ENCODE measurements around the gene TMEM191C. TPM values are rescaled to one million over a fixed set of nuclear protein-coding genes. Genes with fewer than 3 reads are reported as not detected.
"Not testable (repeated sequence)": the region's sequence is repeated elsewhere in the genome, so short reads cannot be mapped to it uniquely, and the experiment has no call there.

TMEM191C gene
- total RNA-seq, 1 experiment from 2014 or later, result 1.2 TPM

GRCh38 chr22:21512022-21512421 is 44.8 kb downstream of the TMEM191C start:
- H3K4me1 ChIP-seq (ENCODE audit: low read length); H3K79me2 ChIP-seq (ENCODE audit: low read length); H3K9me2 ChIP-seq (replicated peaks; ENCODE audit: insufficient read depth, low read length); H3K9ac ChIP-seq (ENCODE audit: low read length); H3K36me3 ChIP-seq (ENCODE audit: insufficient read depth, low read length); H3K27me3 ChIP-seq (ENCODE audit: low read length); H3K27ac ChIP-seq (ENCODE audit: low read length); H3K4me3 ChIP-seq (ENCODE audit: low read length); H4K20me1 ChIP-seq (ENCODE audit: insufficient read depth, low read depth, low read length); H2AFZ ChIP-seq (ENCODE audit: low read length); H3K4me2 ChIP-seq (ENCODE audit: low read depth, low read length, poor library complexity, severe bottlenecking); H3K9me3 ChIP-seq (ENCODE audit: low read length); DNase-seq: not testable (repeated sequence)

- not testable (repeated sequence) for H3K9me3 ChIP-seq (ENCODE audit: low read length); DNase-seq; H3K4me2 ChIP-seq (ENCODE audit: low read depth, low read length, poor library complexity, severe bottlenecking); H3K36me3 ChIP-seq (ENCODE audit: insufficient read depth, low read length); H3K9ac ChIP-seq (ENCODE audit: low read length); H3K4me3 ChIP-seq (ENCODE audit: low read length); H3K4me1 ChIP-seq (ENCODE audit: low read length); H4K20me1 ChIP-seq (ENCODE audit: insufficient read depth, low read depth, low read length); H2AFZ ChIP-seq (ENCODE audit: low read length); H3K27me3 ChIP-seq (ENCODE audit: low read length); H3K79me2 ChIP-seq (ENCODE audit: low read length); H3K9me2 ChIP-seq (replicated peaks; ENCODE audit: insufficient read depth, low read length); H3K27ac ChIP-seq (ENCODE audit: low read length)
Observed at GRCh38 chr22:21514117-21514516, 46.9 kb downstream of the TMEM191C start.

GRCh38 chr22:21515234-21515633 is 48.0 kb downstream of the TMEM191C start:
- H3K4me1 ChIP-seq (ENCODE audit: low read length); H2AFZ ChIP-seq (ENCODE audit: low read length); H3K4me3 ChIP-seq (ENCODE audit: low read length); H3K9ac ChIP-seq (ENCODE audit: low read length); H3K9me3 ChIP-seq (ENCODE audit: low read length); H3K4me2 ChIP-seq (ENCODE audit: low read depth, low read length, poor library complexity, severe bottlenecking); H4K20me1 ChIP-seq (ENCODE audit: insufficient read depth, low read depth, low read length); DNase-seq; H3K9me2 ChIP-seq (replicated peaks; ENCODE audit: insufficient read depth, low read length); H3K79me2 ChIP-seq (ENCODE audit: low read length); H3K27me3 ChIP-seq (ENCODE audit: low read length); H3K36me3 ChIP-seq (ENCODE audit: insufficient read depth, low read length); H3K27ac ChIP-seq (ENCODE audit: low read length): not testable (repeated sequence)

DNA sequence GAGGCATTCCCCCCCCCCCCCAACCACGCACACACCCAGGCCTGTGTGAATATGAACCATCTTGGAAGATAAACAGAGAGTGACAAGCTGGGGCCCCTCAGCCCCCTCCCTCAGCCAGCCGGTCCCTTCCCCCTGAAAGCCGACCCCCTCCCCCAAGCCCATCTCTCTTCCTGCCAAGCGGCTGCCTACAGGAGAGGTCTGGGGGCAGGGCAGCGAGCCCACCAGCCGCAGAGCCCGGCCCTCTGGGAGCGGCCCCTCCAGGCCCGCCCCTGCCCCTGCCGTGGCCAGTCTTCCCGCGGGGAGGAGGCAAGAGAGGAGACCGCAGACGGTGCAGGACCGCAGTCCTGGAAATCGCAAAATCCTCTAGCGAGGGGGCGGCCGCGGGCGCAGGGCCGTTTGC is 49.3 kb downstream of the TMEM191C start:
- not testable (repeated sequence) for DNase-seq; H2AFZ ChIP-seq (ENCODE audit: low read length); H4K20me1 ChIP-seq (ENCODE audit: insufficient read depth, low read depth, low read length); H3K79me2 ChIP-seq (ENCODE audit: low read length); H3K9me3 ChIP-seq (ENCODE audit: low read length); H3K36me3 ChIP-seq (ENCODE audit: insufficient read depth, low read length); H3K4me3 ChIP-seq (ENCODE audit: low read length); H3K9ac ChIP-seq (ENCODE audit: low read length); H3K9me2 ChIP-seq (replicated peaks; ENCODE audit: insufficient read depth, low read length); H3K27ac ChIP-seq (ENCODE audit: low read length); H3K27me3 ChIP-seq (ENCODE audit: low read length); H3K4me1 ChIP-seq (ENCODE audit: low read length); H3K4me2 ChIP-seq (ENCODE audit: low read depth, low read length, poor library complexity, severe bottlenecking)

GRCh38 chr22:21516970-21517764 is 50.0 kb downstream of the TMEM191C start:
- H4K20me1 ChIP-seq (ENCODE audit: insufficient read depth, low read depth, low read length); H3K9me2 ChIP-seq (replicated peaks; ENCODE audit: insufficient read depth, low read length); H3K79me2 ChIP-seq (ENCODE audit: low read length); H3K27ac ChIP-seq (ENCODE audit: low read length); H3K4me2 ChIP-seq (ENCODE audit: low read depth, low read length, poor library complexity, severe bottlenecking); H3K9ac ChIP-seq (ENCODE audit: low read length); H3K4me3 ChIP-seq (ENCODE audit: low read length); H2AFZ ChIP-seq (ENCODE audit: low read length); H3K4me1 ChIP-seq (ENCODE audit: low read length); DNase-seq; H3K9me3 ChIP-seq (ENCODE audit: low read length); H3K27me3 ChIP-seq (ENCODE audit: low read length); H3K36me3 ChIP-seq (ENCODE audit: insufficient read depth, low read length): not testable (repeated sequence)

Other genes with a start within 250 kb of the TMEM191C start
- 0.29 and 0.34 TPM in 2 replicates for gene RIMBP3B, start 83.6 kb upstream of the TMEM191C start, total RNA-seq (2014; rRNA removed; shearing (Covaris generic); ENCODE audit: low replicate concordance)
- gene HIC2, start 50.0 kb upstream of the TMEM191C start, total RNA-seq (2014; rRNA removed; shearing (Covaris generic); ENCODE audit: low replicate concordance), result 4.4 and 5.8 TPM in 2 replicates
- gene RIMBP3C, start 84.1 kb downstream of the TMEM191C start, total RNA-seq (2014; rRNA removed; shearing (Covaris generic); ENCODE audit: low replicate concordance), result 0.65 TPM in 1 of 2 replicates, not detected in the other
- gene UBE2L3, start 100.3 kb downstream of the TMEM191C start, total RNA-seq (2014; rRNA removed; shearing (Covaris generic); ENCODE audit: low replicate concordance), result 38.7 and 56.1 TPM in 2 replicates
- gene YDJC, start 162.6 kb downstream of the TMEM191C start, total RNA-seq (2014; rRNA removed; shearing (Covaris generic); ENCODE audit: low replicate concordance), result 59.1 and 109 TPM in 2 replicates
- 0.11 and 1.3 TPM in 2 replicates for gene CCDC116, start 165.4 kb downstream of the TMEM191C start, total RNA-seq (2014; rRNA removed; shearing (Covaris generic); ENCODE audit: low replicate concordance)
- gene SDF2L1, start 174.9 kb downstream of the TMEM191C start, total RNA-seq (2014; rRNA removed; shearing (Covaris generic); ENCODE audit: low replicate concordance), result 19.0 and 72.9 TPM in 2 replicates
- gene PPIL2, start 198.6 kb downstream of the TMEM191C start, total RNA-seq (2014; rRNA removed; shearing (Covaris generic); ENCODE audit: low replicate concordance), result 32.8 and 39.6 TPM in 2 replicates

Data from Karpas-422 (cell line).